Embryonic facial prominence (tissue), 1 donor: ENCODE results near the gene ELL3.
"Not testable (repeated sequence)": the region's sequence is repeated elsewhere in the genome, so short reads cannot be mapped to it uniquely, and the experiment has no call there.

Experiments used
- DNase-seq: peaks from one replicate; pipeline ENCODE4 v3.0.0-alpha.2; 2016; ENCODE audit errors: extremely low spot score

The ELL3 gene, protein sequence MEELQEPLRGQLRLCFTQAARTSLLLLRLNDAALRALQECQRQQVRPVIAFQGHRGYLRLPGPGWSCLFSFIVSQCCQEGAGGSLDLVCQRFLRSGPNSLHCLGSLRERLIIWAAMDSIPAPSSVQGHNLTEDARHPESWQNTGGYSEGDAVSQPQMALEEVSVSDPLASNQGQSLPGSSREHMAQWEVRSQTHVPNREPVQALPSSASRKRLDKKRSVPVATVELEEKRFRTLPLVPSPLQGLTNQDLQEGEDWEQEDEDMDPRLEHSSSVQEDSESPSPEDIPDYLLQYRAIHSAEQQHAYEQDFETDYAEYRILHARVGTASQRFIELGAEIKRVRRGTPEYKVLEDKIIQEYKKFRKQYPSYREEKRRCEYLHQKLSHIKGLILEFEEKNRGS

DNA sequence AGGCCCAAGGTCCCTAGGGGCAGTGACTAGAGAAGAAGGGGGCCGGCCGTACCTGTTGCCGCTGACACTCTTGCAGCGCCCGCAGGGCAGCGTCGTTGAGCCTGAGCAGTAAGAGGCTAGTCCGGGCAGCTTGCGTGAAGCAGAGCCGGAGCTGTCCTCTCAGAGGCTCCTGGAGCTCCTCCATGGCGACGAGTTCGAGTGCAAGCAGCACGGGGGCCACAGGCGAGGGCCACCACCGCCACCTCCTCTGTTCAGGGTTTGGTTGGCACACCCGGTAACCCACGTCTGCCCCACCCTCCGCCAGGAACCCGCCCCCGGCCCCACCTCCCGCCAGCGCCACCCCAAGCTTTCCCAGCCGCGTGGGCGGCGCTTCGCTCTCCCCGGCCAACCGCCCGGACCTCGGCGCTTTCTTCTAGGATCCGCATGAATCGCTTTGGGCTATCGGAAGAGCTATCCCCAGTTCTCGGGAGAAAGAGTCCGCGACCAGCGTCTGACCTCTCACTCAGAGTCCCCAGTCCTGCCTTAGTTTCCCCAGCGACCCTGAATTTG is at the start of gene ELL3:
ELL3 (minus strand) TSS at position 249 of the 549 bp plus-strand sequence; CDS start at position 184, 65 bp downstream.
- peak; percentile 5 for DNase-seq

DNA sequence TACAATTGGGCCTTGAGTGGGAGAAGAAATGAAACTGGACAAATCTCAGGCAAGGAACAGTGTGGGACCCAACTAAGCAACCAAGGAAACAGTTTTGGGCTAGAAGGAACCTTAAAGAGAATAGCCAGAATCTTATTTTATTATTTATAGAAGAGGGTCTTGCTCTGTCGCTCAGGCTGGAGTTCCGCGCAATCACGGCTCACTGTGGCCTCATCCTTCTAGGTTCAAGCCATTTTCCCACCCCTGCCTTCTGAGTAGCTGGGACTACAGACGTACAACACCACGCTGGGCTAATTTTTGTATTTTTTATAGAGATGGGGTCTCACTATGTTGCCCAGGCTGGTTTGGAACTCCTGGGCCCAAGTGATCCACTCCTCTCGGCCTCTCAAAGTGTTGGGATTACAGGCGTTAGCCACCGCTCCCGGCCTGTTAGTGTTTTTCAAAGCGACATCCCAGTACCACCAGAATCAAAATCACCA is 49.3 kb upstream of the ELL3 start:
- DNase-seq = no peak

DNA sequence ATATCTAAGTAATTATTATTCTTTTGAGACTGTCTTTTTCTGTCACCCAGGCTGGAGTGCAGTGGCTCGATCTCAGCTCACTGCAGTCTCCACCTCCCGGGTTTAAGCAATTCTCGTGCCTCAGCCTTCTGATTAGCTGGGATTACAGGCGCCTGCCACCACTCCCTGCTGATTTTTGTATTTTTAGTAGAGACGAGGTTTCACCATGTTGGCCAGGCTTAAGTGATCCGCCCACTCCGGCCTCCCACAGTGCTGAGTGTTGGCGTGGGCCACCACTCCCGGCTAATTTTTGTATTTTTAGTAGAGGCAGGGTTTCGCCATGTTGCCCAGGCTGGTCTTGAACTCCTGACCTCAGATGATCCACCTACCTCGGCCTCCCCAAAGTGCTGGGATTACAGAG is 48.5 kb upstream of the ELL3 start:
- not testable (repeated sequence) for DNase-seq

DNA sequence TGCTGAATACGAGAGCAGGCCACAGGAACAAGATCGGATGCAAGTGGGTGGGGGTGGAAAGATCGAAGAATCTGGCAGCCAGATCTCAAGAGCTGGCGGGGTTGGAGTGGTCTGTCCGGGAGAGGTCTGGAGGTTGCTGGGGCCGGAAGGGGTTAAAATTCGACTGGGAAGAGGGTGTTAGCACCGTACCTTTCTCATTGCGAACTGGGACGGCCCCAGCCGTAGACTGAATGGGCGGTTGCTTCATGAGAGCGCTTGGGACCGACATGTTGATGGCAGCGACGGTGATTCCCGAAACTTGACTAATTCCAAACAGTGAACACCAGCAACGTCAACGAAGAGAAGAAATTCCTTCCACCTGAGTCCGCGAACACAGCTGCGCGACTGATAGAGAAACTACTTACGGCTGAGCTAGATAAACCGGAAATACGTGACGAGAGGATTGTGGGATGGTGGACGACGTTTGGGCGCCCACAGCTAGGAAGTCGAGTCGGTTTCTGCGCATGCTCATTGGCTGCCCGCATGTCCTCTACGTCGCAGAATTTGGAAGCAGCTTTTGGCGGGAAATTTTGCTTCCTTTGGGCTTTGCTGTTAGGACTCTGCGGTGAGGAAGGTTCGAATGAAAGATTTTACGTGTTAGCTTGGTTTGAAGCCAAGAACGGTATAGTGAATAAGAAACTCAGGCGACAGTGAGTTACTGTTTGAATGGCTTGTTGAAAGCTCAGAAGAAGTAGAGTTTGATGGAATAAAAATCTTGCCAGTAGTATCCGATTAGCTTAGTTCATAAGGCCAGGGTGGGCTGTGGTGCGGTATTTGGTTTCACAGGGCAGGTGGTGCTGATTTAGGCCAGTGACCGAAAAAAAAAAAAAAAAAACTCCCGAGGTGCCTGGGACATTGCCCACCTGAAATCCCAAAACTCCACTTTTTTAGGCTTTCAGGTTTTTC is 47.8 kb upstream of the ELL3 start, which contains the start of gene MFAP1:
MFAP1 (minus strand) TSS at position 389 of the 945 bp plus-strand sequence; CDS start at position 268, 121 bp downstream.
- DNase-seq = peak; percentile 95

DNA sequence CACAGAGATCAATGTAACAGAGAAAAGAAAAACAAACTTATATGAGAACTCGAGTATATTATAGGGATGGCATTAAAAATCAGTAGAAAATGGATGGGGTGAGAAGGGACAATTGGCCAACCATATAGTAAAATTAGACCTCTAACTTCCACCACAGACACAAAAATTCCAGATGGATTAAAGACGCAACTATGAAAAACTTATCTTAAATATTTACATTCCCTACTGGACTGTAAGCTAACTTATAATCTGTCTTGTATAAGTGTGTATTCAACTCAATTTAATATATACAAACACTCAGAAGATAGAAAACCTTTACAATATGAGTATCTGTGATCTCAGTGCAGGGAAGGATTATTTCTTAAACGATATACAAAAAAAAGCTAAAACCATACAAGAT is 44.7 kb upstream of the ELL3 start:
- DNase-seq = no peak

DNA sequence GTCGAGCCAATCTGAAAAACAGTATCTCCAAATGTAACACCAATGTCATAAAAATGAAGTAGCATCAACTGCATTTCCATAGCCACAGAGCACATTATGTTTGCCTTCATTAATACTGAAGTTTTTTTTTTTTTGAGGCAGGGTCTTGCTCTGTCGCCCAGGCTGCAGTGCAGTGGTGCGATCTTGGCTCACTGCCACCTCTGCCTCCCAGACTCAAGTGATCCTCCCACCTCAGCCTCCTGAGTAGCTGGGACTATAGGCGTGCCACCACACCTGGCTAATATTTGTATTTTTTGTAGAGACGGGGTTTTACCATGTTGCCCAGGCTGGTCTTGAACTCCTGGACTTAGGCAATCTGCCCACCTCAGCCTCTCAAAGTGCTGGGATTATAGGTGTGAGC is 38.3 kb upstream of the ELL3 start:
- not testable (repeated sequence) for DNase-seq

DNA sequence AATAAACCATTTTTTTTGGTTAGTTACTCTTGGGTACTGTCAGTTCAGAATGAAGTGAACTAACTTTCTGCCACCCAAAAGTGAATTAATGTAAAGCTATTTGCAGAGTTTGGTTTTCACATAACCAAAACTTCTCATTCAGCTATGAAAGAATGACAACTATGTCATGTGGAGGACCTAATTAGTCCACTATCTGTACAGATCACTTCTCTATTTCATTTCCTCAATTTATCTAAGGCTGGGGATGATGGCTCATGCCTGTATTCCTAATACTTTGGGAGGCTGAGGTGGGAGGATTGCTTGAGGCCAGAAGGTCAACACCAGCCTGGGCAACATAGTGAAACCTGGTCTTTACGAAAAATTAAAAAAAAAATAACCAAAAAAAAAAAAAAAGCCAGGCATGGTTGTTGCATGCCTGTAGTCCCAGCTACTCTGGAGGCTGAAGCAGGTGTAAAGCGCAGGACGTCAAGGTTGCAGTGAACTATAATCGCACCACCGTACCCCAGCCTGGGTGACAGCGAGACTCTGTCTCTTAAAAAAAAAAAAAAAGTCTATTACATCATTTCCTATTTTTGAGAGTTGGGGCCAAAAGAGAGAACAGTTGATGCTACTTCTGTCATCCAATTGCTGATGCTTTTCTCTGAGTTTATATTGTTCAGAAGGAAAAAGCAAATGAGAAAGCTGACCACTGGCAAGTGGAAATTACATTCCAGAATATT is 32.4 kb upstream of the ELL3 start:
- no peak for DNase-seq

DNA sequence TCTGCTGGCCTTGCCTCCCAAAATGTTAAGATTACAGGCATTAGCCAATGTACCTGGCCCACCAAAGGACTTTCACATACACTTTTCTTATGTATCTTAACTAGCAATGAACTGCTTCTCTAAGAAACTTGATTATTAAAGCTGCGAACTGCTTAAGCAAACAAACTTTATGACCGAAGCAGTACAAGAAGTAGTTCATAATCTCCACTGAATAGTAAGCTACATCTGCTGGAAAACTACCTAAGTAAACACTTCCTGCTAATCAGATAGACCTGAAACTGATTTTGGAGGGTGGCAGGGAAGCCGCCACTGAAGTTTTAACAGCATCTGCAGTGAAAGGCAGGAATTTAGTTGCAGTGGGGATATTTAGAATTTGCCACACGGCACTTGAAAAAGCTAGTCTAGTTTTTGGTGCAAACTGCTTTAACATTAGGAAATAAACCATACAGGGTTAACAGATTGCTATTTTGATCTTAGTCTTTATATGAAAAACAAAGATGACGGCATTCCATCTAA is 31.7 kb upstream of the ELL3 start:
- DNase-seq = no peak

DNA sequence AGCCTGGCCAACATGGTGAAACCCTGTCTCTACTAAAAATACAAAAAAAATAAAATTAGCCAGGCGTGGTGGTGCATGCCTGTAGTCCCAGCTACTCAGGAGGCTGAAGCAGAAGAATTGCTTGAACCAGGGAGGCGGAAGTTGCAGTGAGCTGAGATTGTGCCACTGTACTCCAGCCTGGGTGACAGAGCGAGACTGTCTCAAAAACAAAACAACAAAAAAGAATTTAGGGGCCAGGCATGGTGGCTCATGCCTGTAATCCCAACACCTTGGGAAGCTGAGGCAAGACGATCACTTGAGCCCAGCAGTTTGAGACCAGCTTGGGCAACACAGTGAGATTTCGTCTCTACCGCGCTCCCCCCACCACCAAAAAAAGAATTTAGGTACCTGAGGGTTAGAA is 25.9 kb upstream of the ELL3 start:
- DNase-seq = not testable (repeated sequence)

DNA sequence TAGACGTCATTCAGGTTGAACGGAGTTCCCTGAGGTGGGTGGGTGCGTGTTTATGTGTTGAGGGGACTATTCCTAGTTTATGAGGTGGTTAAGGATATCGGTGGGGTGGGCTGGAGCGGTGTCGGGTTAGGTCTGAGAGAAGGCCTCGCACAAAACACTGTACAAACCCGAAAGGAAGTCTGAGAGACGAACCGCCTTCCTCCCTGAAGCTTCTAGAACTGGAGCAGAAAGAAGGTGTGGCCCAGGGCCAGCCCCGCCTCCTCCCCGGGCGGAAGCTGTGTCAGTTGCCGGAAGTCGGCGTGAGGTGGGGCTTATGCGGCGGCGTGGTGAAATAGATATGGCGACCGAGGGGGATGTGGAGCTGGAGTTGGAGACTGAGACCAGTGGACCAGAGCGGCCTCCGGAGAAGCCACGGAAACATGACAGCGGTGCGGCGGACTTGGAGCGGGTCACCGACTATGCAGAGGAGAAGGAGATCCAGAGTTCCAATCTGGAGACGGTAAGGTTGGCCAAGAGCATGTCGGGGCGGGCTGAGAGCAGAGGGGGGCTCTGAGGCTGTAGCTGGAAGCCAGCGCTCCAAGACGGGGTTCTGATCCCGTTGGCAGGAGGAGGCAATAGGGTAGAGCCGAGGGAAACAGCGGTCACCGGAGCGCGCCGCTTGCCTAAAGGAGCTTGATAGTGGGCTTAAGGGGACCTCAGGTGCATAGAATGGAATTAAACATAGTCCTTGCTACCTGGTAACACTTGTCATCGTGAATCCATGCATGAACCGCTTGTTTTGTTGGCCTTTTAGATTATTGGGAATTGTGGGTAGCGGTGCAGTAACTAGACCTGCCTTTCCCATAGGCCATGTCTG is 23.7 kb upstream of the ELL3 start, which contains the start of gene HYPK:
HYPK (plus strand) TSS at position 314 of the 856 bp plus-strand sequence; CDS start at position 338, 24 bp downstream.
- peak; percentile 90 for DNase-seq

DNA sequence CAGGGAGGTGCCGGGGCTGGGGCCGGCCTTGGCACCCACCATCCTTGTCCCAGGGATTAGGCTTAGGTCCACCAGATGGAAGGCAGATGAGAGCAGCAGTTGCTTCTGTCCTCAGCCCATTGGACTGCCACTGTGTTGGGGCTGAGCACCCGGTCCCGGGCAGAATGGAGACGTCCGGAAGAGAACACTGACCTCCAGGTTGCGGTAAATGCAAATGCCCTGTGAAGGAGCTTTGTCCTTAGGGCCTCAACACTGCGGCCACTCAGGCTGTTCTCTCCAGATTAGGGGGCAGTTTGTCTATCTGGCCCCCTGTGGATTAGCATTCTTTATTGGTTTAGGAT is 23.1 kb upstream of the ELL3 start, which contains the start of gene SERINC4:
SERINC4 (minus strand) TSS at position 276 of the 341 bp plus-strand sequence; CDS start at position 42, 234 bp downstream.
- DNase-seq = no peak

DNA sequence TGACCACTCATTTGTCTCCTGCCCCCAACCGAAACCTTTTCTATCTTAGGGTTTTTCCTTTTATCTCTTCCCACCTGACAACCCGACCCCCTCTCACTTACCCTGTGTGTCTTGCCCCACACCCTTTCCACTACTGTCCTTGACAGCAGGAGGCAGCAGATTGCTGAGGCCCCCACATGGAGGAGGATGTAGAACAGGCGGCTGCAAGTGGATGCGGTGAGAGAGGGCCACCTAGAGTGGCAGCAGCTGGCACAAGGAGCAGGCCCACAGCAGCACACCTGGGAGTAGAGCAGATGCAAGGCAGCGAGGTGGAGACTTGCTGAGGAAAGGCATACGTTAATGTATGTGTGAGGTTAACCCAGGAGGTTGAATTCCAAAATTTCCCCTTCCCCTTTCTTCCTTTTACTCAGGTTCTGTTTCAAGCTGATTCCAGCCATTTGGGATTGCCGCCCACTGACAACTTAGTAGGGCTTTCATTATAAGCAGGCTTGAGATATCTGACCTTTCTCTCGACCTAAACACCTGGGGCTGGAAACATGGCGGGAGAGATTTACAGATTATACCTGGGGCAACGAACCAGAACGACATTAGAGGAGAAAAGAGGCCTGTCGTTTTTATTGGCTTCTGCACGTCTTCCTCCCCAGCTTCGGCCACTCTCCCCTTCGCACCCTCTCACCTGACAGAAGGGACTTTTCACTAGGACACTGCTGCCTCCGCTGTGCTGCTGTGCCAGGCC is 22.6 kb upstream of the ELL3 start:
- no peak for DNase-seq

DNA sequence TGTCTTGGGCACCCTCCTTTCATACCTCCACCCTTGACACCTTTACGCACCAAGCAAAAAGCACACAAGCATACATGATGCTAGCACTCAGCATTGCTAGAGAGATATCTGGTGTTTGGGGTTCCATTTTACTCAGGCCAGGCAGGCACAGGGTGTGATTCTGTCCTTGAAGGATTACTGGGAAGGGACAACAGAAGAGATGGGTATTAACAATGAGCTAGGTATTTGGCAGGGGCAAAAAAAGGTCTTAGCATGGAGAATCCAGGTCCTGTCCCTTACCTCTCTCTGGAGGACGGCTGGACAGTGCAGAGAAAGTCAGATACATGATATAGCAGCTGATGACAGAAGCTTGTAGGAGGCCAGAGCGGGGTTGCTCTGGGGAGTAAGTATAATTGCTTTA is 19.8 kb upstream of the ELL3 start:
- no peak for DNase-seq

DNA sequence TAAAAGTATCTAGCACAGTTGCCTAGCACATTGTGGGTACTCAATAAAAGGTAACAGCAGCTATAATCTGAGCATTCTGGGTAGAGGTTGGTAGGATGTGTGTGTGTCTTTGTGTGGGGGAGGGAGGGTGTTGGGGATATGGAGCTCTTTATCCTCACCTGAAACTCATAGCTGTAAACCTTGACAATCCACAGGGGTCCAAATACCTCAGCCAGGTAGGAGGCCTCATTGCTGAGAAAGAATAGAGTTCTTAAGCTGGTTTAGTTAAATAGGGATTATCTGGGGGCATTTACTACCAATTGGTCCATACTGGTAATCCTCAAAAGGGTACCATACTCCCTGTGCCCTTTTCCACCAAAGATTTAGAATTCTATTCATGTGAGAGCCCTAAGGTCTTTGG is 19.2 kb upstream of the ELL3 start:
- DNase-seq = no peak

DNA sequence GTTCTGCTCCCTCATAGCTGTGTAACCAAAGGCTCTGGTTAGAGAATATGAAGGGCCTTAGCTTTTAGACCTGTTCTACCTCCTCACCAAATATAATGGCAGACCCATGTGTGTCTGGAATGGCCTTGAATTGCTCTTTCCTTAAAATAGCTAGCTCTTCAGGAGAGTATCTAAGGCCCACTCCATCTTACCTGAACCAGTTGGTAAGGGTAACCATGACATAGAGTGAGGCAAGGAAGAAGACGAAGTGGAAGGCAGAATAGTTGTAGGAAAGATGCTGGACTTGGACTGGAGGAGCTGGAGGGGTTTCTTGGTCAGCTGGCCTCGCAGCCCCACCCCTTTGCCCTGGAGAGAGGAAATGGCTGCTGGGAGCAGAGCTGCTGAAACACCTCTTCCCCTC is 18.4 kb upstream of the ELL3 start:
- no peak for DNase-seq

DNA sequence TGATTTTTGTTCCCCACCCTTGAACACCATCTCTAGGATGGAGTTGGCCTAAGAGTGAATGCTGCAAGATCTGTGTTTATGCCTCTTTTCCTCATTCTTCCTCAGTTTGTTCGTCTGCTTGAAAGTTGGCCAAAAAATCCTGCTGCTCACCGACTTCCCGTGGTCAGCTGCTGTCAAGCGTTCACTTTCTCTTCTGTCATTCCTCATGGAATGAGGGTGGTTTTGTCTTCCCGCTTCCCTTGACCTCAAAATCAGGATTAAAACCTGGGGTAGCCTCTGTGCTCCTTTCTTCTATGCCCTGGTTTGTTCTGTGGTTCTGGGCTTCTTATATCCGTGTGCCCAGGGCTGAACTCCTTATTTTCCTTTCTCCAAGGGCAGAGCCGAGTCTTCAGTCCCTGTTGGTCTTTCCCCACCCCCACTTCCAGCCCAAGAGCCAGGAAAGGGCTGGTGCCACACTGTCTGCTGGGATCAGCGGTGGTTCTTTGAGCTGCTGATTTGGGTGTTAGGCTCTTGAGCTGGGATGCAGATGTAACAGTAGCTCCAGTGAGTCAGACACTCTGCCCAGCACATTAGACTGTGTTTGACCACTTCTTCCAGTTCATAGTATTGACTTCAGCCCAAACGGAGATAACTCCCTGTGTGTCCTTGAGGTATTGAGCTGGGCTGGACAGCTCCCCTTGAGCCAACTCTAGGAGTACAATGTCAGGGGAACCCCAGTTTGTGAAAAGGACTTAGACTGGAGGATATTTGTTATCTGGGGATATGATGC is 17.7 kb upstream of the ELL3 start:
- DNase-seq = no peak

DNA sequence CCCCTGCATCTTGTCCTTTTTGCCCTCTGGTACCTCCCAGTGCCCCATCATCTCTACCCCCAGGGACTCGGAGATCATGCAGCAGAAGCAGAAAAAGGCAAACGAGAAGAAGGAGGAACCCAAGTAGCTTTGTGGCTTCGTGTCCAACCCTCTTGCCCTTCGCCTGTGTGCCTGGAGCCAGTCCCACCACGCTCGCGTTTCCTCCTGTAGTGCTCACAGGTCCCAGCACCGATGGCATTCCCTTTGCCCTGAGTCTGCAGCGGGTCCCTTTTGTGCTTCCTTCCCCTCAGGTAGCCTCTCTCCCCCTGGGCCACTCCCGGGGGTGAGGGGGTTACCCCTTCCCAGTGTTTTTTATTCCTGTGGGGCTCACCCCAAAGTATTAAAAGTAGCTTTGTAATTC is 16.9 kb upstream of the ELL3 start:
- DNase-seq = no peak

DNA sequence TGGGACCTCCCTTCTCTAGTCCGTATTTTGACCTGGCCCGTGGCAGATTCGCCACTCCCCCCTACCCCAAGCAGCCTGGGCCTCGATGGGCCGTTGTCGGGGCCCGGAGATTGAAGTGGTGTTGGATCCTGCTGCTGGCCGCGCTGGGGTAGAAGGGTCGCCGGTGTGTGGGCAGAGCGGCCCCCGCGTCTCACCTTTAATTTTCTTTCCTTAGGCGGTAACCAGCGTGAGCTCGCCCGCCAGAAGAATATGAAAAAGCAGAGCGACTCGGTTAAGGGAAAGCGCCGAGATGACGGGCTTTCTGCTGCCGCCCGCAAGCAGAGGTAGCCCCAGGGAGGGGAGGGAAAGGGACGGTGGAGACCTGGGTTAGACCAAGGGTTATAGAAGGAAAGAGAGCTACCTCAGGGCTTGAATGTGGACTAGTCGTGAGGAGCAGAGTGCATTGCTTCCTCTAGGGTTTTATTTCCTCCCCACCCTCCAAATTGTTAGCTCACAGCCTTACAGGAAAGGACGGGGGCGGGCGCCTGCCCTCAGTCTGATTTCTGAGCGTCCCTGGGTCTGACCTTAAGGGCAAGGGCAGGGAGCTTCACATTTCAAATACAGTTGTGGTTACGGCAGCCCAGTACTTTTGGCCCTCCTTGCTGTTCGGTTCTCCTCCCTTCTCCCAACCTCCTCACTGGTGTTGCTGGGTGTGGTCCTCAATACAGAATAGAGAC is 16.2 kb upstream of the ELL3 start:
- DNase-seq = no peak
